Liver (tissue), 3 donors: ENCODE data around the gene TCF25.
A peak's percentile ranks its signal among the peaks of the same experiment; 100 is the strongest.

ENCODE experiments used
- ATF3 ChIP-seq: IDR thresholded peaks from 2 replicates; pipeline ENCODE4 v1.6.1; 2016; ENCODE audit warnings: antibody characterized with exemption
- EGR1 ChIP-seq, 2 donors: IDR thresholded peaks; 2 replicates each; pipeline ENCODE4 v1.6.1; 2016 to 2018; ENCODE audit warnings: antibody characterized with exemption in 2 of 2, low read depth in 2 of 2
- HNF4G ChIP-seq: IDR thresholded peaks from 2 replicates; pipeline ENCODE4 v1.6.1; 2016; ENCODE audit warnings: antibody characterized with exemption
- JUND ChIP-seq, 2 donors: IDR thresholded peaks; 2 replicates each; pipeline ENCODE4 v1.6.1; 2016; ENCODE audit warnings: antibody characterized with exemption in 2 of 2
- REST ChIP-seq: IDR thresholded peaks from 2 replicates; pipeline ENCODE4 v1.6.1; 2016; ENCODE audit warnings: antibody characterized with exemption, mild to moderate bottlenecking
- RXRA ChIP-seq, 2 donors: IDR thresholded peaks; 2 replicates each; pipeline ENCODE4 v1.6.1; 2017 to 2018; ENCODE audit warnings: antibody characterized with exemption in 2 of 2, mild to moderate bottlenecking in 1 of 2
- YY1 ChIP-seq: IDR thresholded peaks from 2 replicates; pipeline ENCODE4 v1.6.1; 2016; ENCODE audit warnings: antibody characterized with exemption, mild to moderate bottlenecking
- TF ChIP-seq, protein P1 (sequence below): fragments of 150-350 bp; IDR thresholded peaks from 2 replicates; pipeline ENCODE4 v1.5.1; 2017; ENCODE audit warnings: improper control_type of control experiment, low read depth, low read length; ENCODE audit not compliant: missing input control
- donor health status: healthy.
- donor health status: healthy.

DNA sequence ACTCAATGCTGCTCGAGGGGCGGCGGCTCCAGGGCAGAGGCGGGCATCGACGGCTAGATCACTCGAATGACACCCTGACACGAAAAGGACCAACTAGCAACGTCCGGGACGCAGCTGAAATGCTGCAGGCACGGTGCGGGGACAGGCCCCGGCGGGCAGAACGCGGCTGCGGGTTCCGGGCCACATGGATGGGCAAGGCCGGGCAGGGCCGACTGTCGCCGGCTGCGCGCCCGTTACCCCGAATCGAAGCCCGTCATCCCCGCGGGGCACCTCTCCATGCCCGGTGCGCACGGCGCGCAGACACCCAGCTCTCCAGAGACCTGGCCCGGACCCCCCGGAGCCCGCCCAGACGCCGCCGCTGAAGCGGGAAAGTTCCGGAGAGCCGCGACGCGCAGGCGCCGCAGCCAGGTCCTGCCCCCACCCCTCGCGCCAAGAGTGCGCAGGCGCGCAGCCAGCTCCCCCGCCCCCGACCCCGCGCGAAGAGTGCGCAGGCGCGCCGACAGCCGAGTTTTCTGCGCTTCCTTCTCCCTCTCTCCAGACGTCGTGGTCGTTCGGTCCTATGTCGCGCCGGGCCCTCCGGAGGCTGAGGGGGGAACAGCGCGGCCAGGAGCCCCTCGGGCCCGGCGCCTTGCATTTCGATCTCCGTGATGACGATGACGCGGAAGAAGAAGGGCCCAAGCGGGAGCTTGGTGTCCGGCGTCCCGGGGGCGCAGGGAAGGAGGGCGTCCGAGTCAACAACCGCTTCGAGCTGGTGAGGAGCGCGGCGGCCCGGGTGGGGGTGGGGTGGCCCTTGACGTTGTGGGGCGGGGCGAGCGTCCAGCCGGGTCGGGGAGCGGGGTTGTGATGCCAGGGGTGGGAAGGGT, at the start of gene TCF25:
- TF ChIP-seq YY1: no peak
- no peak for TF ChIP-seq EGR1 (IDR thresholded peaks at IDR 0.05; ENCODE audit: low read depth in 2 of 2)
- TF ChIP-seq, protein P1, sequence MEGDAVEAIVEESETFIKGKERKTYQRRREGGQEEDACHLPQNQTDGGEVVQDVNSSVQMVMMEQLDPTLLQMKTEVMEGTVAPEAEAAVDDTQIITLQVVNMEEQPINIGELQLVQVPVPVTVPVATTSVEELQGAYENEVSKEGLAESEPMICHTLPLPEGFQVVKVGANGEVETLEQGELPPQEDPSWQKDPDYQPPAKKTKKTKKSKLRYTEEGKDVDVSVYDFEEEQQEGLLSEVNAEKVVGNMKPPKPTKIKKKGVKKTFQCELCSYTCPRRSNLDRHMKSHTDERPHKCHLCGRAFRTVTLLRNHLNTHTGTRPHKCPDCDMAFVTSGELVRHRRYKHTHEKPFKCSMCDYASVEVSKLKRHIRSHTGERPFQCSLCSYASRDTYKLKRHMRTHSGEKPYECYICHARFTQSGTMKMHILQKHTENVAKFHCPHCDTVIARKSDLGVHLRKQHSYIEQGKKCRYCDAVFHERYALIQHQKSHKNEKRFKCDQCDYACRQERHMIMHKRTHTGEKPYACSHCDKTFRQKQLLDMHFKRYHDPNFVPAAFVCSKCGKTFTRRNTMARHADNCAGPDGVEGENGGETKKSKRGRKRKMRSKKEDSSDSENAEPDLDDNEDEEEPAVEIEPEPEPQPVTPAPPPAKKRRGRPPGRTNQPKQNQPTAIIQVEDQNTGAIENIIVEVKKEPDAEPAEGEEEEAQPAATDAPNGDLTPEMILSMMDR: no peak
- peak; percentile 28 for TF ChIP-seq REST
- no peak for TF ChIP-seq HNF4G
- no peak for TF ChIP-seq RXRA (IDR thresholded peaks at IDR 0.05)
- no peak for TF ChIP-seq JUND (IDR thresholded peaks at IDR 0.05)
- TF ChIP-seq ATF3: no peak
